SK-N-SH treated with all-trans-retinoic acid at 6 μM for 48 hours (cell line): Measurements from ENCODE around the gene EEF1AKMT4.

Experiments
- ARNTL ChIP-seq: fragments of 450-650 bp; formaldehyde crosslinking; IDR thresholded peaks from 2 replicates; pipeline ENCODE4 v1.5.0; 2020; ENCODE audit warnings: low read depth, mild to moderate bottlenecking, moderate library complexity, borderline replicate concordance
- BACH2 ChIP-seq: fragments of 250-450 bp; sonication (Bioruptor Pico); IDR thresholded peaks from 2 replicates; pipeline ENCODE4 v1.9.0; 2021; ENCODE audit warnings: mild to moderate bottlenecking, borderline replicate concordance
- CREB5 ChIP-seq: fragments of 250-450 bp; sonication (Bioruptor Pico); IDR thresholded peaks from 2 replicates; pipeline ENCODE4 v1.5.1; 2020; ENCODE audit warnings: low read depth, mild to moderate bottlenecking, moderate library complexity
- ESRRG ChIP-seq: fragments of 250-450 bp; sonication (Bioruptor Pico); IDR thresholded peaks from 2 replicates; pipeline ENCODE4 v1.6.1; 2021; ENCODE audit warnings: mild to moderate bottlenecking
- PATZ1 ChIP-seq: fragments of 250-450 bp; sonication (Bioruptor Pico); IDR thresholded peaks from 2 replicates; pipeline ENCODE4 v1.8.0; 2020; ENCODE audit warnings: mild to moderate bottlenecking, moderate library complexity, borderline replicate concordance
- POU6F1 ChIP-seq: fragments of 250-450 bp; sonication (Bioruptor Pico); IDR thresholded peaks from 2 replicates; pipeline ENCODE4 v1.8.0; 2021; ENCODE audit warnings: low read depth, mild to moderate bottlenecking, moderate library complexity, borderline replicate concordance
- RARB ChIP-seq: fragments of 250-450 bp; sonication (Bioruptor Pico); IDR thresholded peaks from 2 replicates; pipeline ENCODE4 v1.8.0; 2021; ENCODE audit warnings: mild to moderate bottlenecking, moderate library complexity
- TSHZ2 ChIP-seq: fragments of 250-450 bp; sonication (Bioruptor Pico); IDR thresholded peaks from 2 replicates; pipeline ENCODE4 v1.5.0; 2020; ENCODE audit warnings: mild to moderate bottlenecking, moderate library complexity
- ZFP30 ChIP-seq: fragments of 450-650 bp; formaldehyde crosslinking; IDR thresholded peaks from 2 replicates; pipeline ENCODE4 v1.5.0; 2022; ENCODE audit warnings: mild to moderate bottlenecking, moderate library complexity
- ZNF565 ChIP-seq: fragments of 450-650 bp; formaldehyde crosslinking; conservative IDR thresholded peaks from 2 replicates; pipeline ENCODE4 v1.5.0; 2020; ENCODE audit warnings: low read depth, mild to moderate bottlenecking, moderate library complexity
- ZNF70 ChIP-seq: fragments of 450-650 bp; formaldehyde crosslinking; IDR thresholded peaks from 2 replicates; pipeline ENCODE4 v1.5.0; 2020; ENCODE audit warnings: mild to moderate bottlenecking, moderate library complexity
- ZNF8 ChIP-seq: fragments of 450-650 bp; formaldehyde crosslinking; IDR thresholded peaks from 2 replicates; pipeline ENCODE4 v1.5.0; 2020; ENCODE audit warnings: mild to moderate bottlenecking, moderate library complexity

GRCh38 chr3:184218814-184219213 is 30.7 kb upstream of the EEF1AKMT4 start:
- no peak for TF ChIP-seq ARNTL (CRISPR knock-in tag)
- TF ChIP-seq ZNF70 (CRISPR knock-in tag) = no peak
- no peak for TF ChIP-seq ZNF8
- TF ChIP-seq ESRRG (CRISPR knock-in tag) = no peak
- TF ChIP-seq ZFP30 (CRISPR knock-in tag) = no peak
- TF ChIP-seq PATZ1 (CRISPR knock-in tag) = no peak
- no peak for TF ChIP-seq TSHZ2 (CRISPR knock-in tag)
- TF ChIP-seq RARB = no peak
- no peak for TF ChIP-seq CREB5 (CRISPR knock-in tag)
- no peak for TF ChIP-seq ZNF565 (CRISPR knock-in tag)
- no peak for TF ChIP-seq BACH2 (CRISPR knock-in tag)
- no peak for TF ChIP-seq POU6F1 (CRISPR knock-in tag)
